MCF 10A (cell line): ENCODE results near the gene VMA21. TPM values are rescaled to one million over a fixed set of nuclear protein-coding genes. Genes with fewer than 3 reads are reported as not detected.

Experiments
- Bru-seq: library from RNA; stranded (reverse); fragments of 400-500 nt; gene quantifications from one replicate; lab custom pipeline; 2021; lab: Mats Ljungman, UMichigan
- BruChase-seq, 2 experiments: library from RNA; stranded (reverse); fragments of 400-500 nt; gene quantifications; one replicate each; lab custom pipeline; 2021; lab: Mats Ljungman, UMichigan
- BruUV-seq: library from RNA; stranded (reverse); fragments of 400-500 nt; replicated peaks from 2 replicates; lab custom pipeline; 2021; lab: Mats Ljungman, UMichigan
- CTCF ChIA-PET: fragments of 300-600 bp; sonication (Branson Sonifier 250); formaldehyde crosslinking; extraction: SDS; loops from one replicate; lab custom pipeline; 2021; ENCODE audit warnings: antibody characterized with exemption, inconsistent platforms; lab: Yijun Ruan, JAX
- POLR2A ChIA-PET: fragments of 300-600, 350-650 bp; sonication (Branson Sonifier 250); formaldehyde crosslinking; extraction: SDS; loops from one replicate; lab custom pipeline; 2020; ENCODE audit warnings: antibody characterized with exemption, inconsistent platforms; lab: Yijun Ruan, JAX
- DNase-seq: peaks from one replicate; pipeline ENCODE4 v3.0.0-alpha.2; 2018; ENCODE audit not compliant: unreplicated experiment
- H3K27ac Mint-ChIP-seq: one replicate; pipeline ENCODE4 v1.8.0; 2022; ENCODE audit warnings: mild to moderate bottlenecking, low read depth, mixed read lengths; ENCODE audit not compliant: unreplicated experiment
- H3K27me3 Mint-ChIP-seq: one replicate; pipeline ENCODE4 v1.8.0; 2022; ENCODE audit warnings: mixed read lengths; ENCODE audit not compliant: insufficient read depth, unreplicated experiment
- H3K36me3 Mint-ChIP-seq: one replicate; pipeline ENCODE4 v1.8.0; 2022; ENCODE audit warnings: mild to moderate bottlenecking, moderate library complexity, mixed read lengths; ENCODE audit not compliant: insufficient read depth, unreplicated experiment
- H3K4me1 Mint-ChIP-seq: one replicate; pipeline ENCODE4 v1.8.0; 2022; ENCODE audit warnings: mixed read lengths; ENCODE audit not compliant: insufficient read depth, unreplicated experiment
- H3K4me3 Mint-ChIP-seq: one replicate; pipeline ENCODE4 v1.8.0; 2022; ENCODE audit warnings: mild to moderate bottlenecking, moderate library complexity, mixed read lengths; ENCODE audit not compliant: unreplicated experiment
- H3K9me3 Mint-ChIP-seq: one replicate; pipeline ENCODE4 v1.8.0; 2022; ENCODE audit warnings: mixed read lengths; ENCODE audit not compliant: unreplicated experiment
- CTCF ChIP-seq: fragments of 200-600 bp; IDR thresholded peaks from one replicate; pipeline ENCODE4 v1.8.0; 2022; ENCODE audit warnings: antibody characterized with exemption, mild to moderate bottlenecking; ENCODE audit not compliant: unreplicated experiment
- intact Hi-C: fragments of 100-400 bp; cut with micrococcal nuclease; formaldehyde crosslinking; loops from 2 replicates; pipeline ENCODE4 v1.14.1; 2022
- long read RNA-seq: library from polyadenylated mRNA; stranded (forward); transcript quantifications from one replicate; pipeline ENCODE4 v2.0.0, GENCODE V29; 2022
- total RNA-seq: library from RNA; stranded (reverse); gene quantifications from 2 replicates; pipeline ENCODE4 v1.2.3, GENCODE V29; 2022

The VMA21 gene
- total RNA-seq (46.0 and 59.6 TPM in 2 replicates), Bru-seq, nascent RNA (percentile 90 among the genes with signal in this experiment), BruChase-seq, experiment 1, labeled RNA remaining after a 6-hour chase (percentile 98 among the genes with signal in this experiment), BruChase-seq, experiment 2, labeled RNA remaining after a 2-hour chase (percentile 97 among the genes with signal in this experiment)
- long read RNA-seq, full-length matches to known transcripts, result 85 of 136 reads
- long read RNA-seq, partial matches to known transcripts, result 3 of 136 reads
- long read RNA-seq, other reads (novel, unspliced or antisense), result 48 of 136 reads

- no peaks in the 10 kb centered on the region for H3K27me3 Mint-ChIP-seq
- peaks cover 11% of the 10 kb centered on the region for H3K4me1 Mint-ChIP-seq
- ChIA-PET CTCF (interaction anchor here (0.6 kb wide), 1 partner anchor 170 kb away, joined by 4 read pairs; no protein-coding TSS in a partner anchor), POLR2A (interaction anchor here (0.6 to 2.3 kb wide), 13 partner anchors 9 to 236 kb away, joined by 3 to 9 read pairs (median 4); no protein-coding TSS in a partner anchor)
- DNase-seq, result peak; percentile 79
- H3K27ac Mint-ChIP-seq, result peak within 1 kb of the TSS; percentile 95
- H3K9me3 Mint-ChIP-seq, result peaks cover 5% of the 10 kb centered on the region
- peak within 1 kb of the TSS; percentile 78 for H3K4me3 Mint-ChIP-seq
- TF ChIP-seq CTCF, result no peak
- BruUV-seq, result no TSS peak
- H3K36me3 Mint-ChIP-seq, result no peaks in the 10 kb centered on the region
- intact Hi-C loops, result no loop called here
Measured at GRCh38 chrX:151396825-151397740, at the start of gene VMA21. VMA21 (plus strand) TSS chrX:151397206; CDS start chrX:151397309, 103 bp downstream.

- ChIA-PET POLR2A (interaction anchor here (0.7 kb wide), 1 partner anchor 117 kb away, joined by 3 read pairs; no protein-coding TSS in a partner anchor), CTCF (interaction anchor here (0.6 to 2.3 kb wide), 10 partner anchors 15 to 213 kb away, joined by 3 to 8 read pairs (median 4); no protein-coding TSS in a partner anchor)
- Mint-ChIP-seq H3K36me3 (no peaks in the 10 kb centered on the region), H3K4me3 (no peak overlapping the region), H3K27me3 (no peaks in the 10 kb centered on the region), H3K4me1 (no peaks in the 10 kb centered on the region), H3K9me3 (no peaks in the 10 kb centered on the region), H3K27ac (no peak overlapping the region)
- DNase-seq, result no peak
- BruUV-seq, result no TSS peak
- no peak for TF ChIP-seq CTCF
- intact Hi-C loops, result no loop called here
Measured at GRCh38 chrX:151359341-151359740, 37.7 kb upstream of the VMA21 start.

GRCh38 chrX:151359931-151360871 is 36.8 kb upstream of the VMA21 start:
- TF ChIP-seq CTCF, result peak; percentile 65
- no peak overlapping the region for H3K4me3 Mint-ChIP-seq
- H3K36me3 Mint-ChIP-seq, result no peaks in the 10 kb centered on the region
- peak; percentile 39 for DNase-seq
- no TSS peak for BruUV-seq
- no peak overlapping the region for H3K27ac Mint-ChIP-seq
- no peaks in the 10 kb centered on the region for H3K9me3 Mint-ChIP-seq
- POLR2A ChIA-PET, result interaction anchor here (0.6 to 1.2 kb wide), 2 partner anchors 196 to 1461 kb away, joined by 3 read pairs; no protein-coding TSS in a partner anchor
- CTCF ChIA-PET, result interaction anchor here (0.6 to 2.3 kb wide), 23 partner anchors 11 to 1010 kb away, joined by 3 to 9 read pairs (median 4); no protein-coding TSS in a partner anchor
- H3K27me3 Mint-ChIP-seq, result no peaks in the 10 kb centered on the region
- H3K4me1 Mint-ChIP-seq, result no peaks in the 10 kb centered on the region
- intact Hi-C loops, result loop anchor here (1.0 kb wide), 1 partner anchor 207 kb away; no protein-coding TSS in a partner anchor
